DND-41 (cell line): ENCODE results near the gene PRKRA.

Experiments
- CTCF ChIP-seq: IDR thresholded peaks from 2 replicates; pipeline ENCODE4 v1.5.1; 2012; ENCODE audit warnings: borderline replicate concordance, low read length, moderate library complexity, mild to moderate bottlenecking; ENCODE audit not compliant: poor library complexity, severe bottlenecking; ENCODE audit errors: extremely low read depth
- EZH2 ChIP-seq: IDR thresholded peaks from 3 replicates; pipeline ENCODE4 v1.6.1; 2012; ENCODE audit warnings: borderline replicate concordance, low read depth, mild to moderate bottlenecking, moderate library complexity, low read length, inconsistent platforms; ENCODE audit not compliant: severe bottlenecking

- TF ChIP-seq CTCF (no peak), EZH2 (no peak)
Measured at GRCh38 chr2:178409261-178409660, 41.7 kb downstream of the PRKRA start.
